CD4-positive, alpha-beta T cell treated with Interleukin-15 for 1 hour (primary cell): Measurements from ENCODE around the gene ZNF516.

Source experiments
- DNase-seq: peaks from one replicate; pipeline ENCODE4 v3.0.0-alpha.2; 2020

Gene ZNF516

GRCh38 chr18:76455003-76455676 lies 39.9 kb downstream of the ZNF516 start:
- DNase-seq, result no peak

- DNase-seq, result no peak
Measured at GRCh38 chr18:76454418-76454817, 40.6 kb downstream of the ZNF516 start.

GRCh38 chr18:76453932-76454331 lies 41.1 kb downstream of the ZNF516 start:
- DNase-seq, result no peak

GRCh38 chr18:76453057-76453561 lies 41.9 kb downstream of the ZNF516 start:
- no peak for DNase-seq

- no peak for DNase-seq
Measured at GRCh38 chr18:76452357-76452756, 42.7 kb downstream of the ZNF516 start.

GRCh38 chr18:76451396-76452331 lies 43.4 kb downstream of the ZNF516 start:
- no peak for DNase-seq

- DNase-seq, result no peak
Measured at GRCh38 chr18:76450452-76451395, 44.3 kb downstream of the ZNF516 start.

- no peak for DNase-seq
Measured at GRCh38 chr18:76449111-76449453, 46.0 kb downstream of the ZNF516 start.

- no peak for DNase-seq
Measured at GRCh38 chr18:76448256-76449110, 46.6 kb downstream of the ZNF516 start.

- DNase-seq, result no peak
Measured at GRCh38 chr18:76447258-76447890, 47.7 kb downstream of the ZNF516 start.

GRCh38 chr18:76446321-76447257 lies 48.5 kb downstream of the ZNF516 start:
- no peak for DNase-seq

- no peak for DNase-seq
Measured at GRCh38 chr18:76445741-76446232, 49.3 kb downstream of the ZNF516 start.

GRCh38 chr18:76445275-76445674 lies 49.8 kb downstream of the ZNF516 start:
- DNase-seq, result no peak

GRCh38 chr18:76444446-76445105 lies 50.5 kb downstream of the ZNF516 start:
- DNase-seq, result no peak

GRCh38 chr18:76443519-76444445 lies 51.3 kb downstream of the ZNF516 start:
- DNase-seq, result no peak

GRCh38 chr18:76442413-76443171 lies 52.5 kb downstream of the ZNF516 start:
- DNase-seq, result no peak

- DNase-seq, result no peak
Measured at GRCh38 chr18:76441668-76442412, 53.2 kb downstream of the ZNF516 start.
